HEK293 (cell line): ENCODE data around the gene SLC1A2.

Source experiments
- CTCF ChIA-PET: fragments of 350-600 bp; formaldehyde crosslinking; extraction: SDS; loops from one replicate; lab custom pipeline; 2021; ENCODE audit warnings: antibody characterized with exemption; lab: Yijun Ruan, JAX
- POLR2A ChIA-PET: fragments of 300-600 bp; formaldehyde crosslinking; extraction: SDS; loops from one replicate; lab custom pipeline; 2020; ENCODE audit warnings: antibody characterized with exemption, inconsistent platforms; lab: Yijun Ruan, JAX
- H3K27ac ChIP-seq: fragments of 200-500 bp; sonication (Bioruptor generic); 2 replicates; pipeline ENCODE4 v1.5.1; 2014; ENCODE audit warnings: low read depth, low read length, control low read depth, inconsistent platforms; ENCODE audit errors: extremely low read depth
- H3K36me3 ChIP-seq, 2 experiments: fragments of 200-500 bp in 1 of 2; sonication (Bioruptor generic) in 1 of 2; 1 replicate in 1 of 2; 2 replicates in 1 of 2; pipeline ENCODE4 v1.5.1; 2014 to 2017; ENCODE audit warnings: inconsistent platforms in 2 of 2, low read length in 2 of 2; ENCODE audit not compliant: control insufficient read depth in 2 of 2, insufficient read depth in 1 of 2
- H3K4me1 ChIP-seq: fragments of 200-500 bp; sonication (Bioruptor generic); 2 replicates; pipeline ENCODE4 v1.5.1; 2014; ENCODE audit warnings: mild to moderate bottlenecking, low read length, inconsistent platforms; ENCODE audit not compliant: control insufficient read depth, insufficient read depth
- H3K4me3 ChIP-seq: 2 replicates; pipeline ENCODE4 v1.5.1; 2011; ENCODE audit warnings: low read depth, mild to moderate bottlenecking, control low read depth, low read length, moderate library complexity
- H3K9me3 ChIP-seq: fragments of 200-500 bp; sonication (Bioruptor generic); 2 replicates; pipeline ENCODE4 v1.5.1; 2014; ENCODE audit warnings: low read depth, low read length, inconsistent platforms; ENCODE audit not compliant: control insufficient read depth, insufficient read depth
- BCL11A ChIP-seq: fragments of 450-650 bp; formaldehyde crosslinking; IDR thresholded peaks from 2 replicates; pipeline ENCODE4 v1.5.1; 2016; ENCODE audit warnings: low read depth, missing biosample characterization, missing genetic modification characterization
- BCL11B ChIP-seq: fragments of 450-650 bp; formaldehyde crosslinking; IDR thresholded peaks from 2 replicates; pipeline ENCODE4 v1.5.1; 2016; ENCODE audit warnings: low read depth, missing biosample characterization, missing genetic modification characterization
- HOXD13 ChIP-seq: sonication (generic); formaldehyde crosslinking; IDR thresholded peaks from 2 replicates; pipeline ENCODE4 v1.8.0; 2022; ENCODE audit warnings: missing genetic modification reagents, borderline replicate concordance
- KLF8 ChIP-seq: fragments of 450-650 bp; formaldehyde crosslinking; IDR thresholded peaks from 2 replicates; pipeline ENCODE4 v1.5.1; 2016; ENCODE audit warnings: missing biosample characterization, missing genetic modification characterization
- MEIS1 ChIP-seq: sonication (generic); formaldehyde crosslinking; IDR thresholded peaks from 2 replicates; pipeline ENCODE4 v1.8.1; 2022; ENCODE audit warnings: missing genetic modification reagents, mild to moderate bottlenecking, borderline replicate concordance
- OSR2 ChIP-seq: fragments of 450-650 bp; formaldehyde crosslinking; IDR thresholded peaks from 2 replicates; pipeline ENCODE4 v1.5.1; 2016; ENCODE audit warnings: missing biosample characterization, missing genetic modification characterization
- PBX3 ChIP-seq: sonication (generic); formaldehyde crosslinking; IDR thresholded peaks from 2 replicates; pipeline ENCODE4 v1.8.1; 2022; ENCODE audit warnings: mild to moderate bottlenecking, moderate library complexity, missing genetic modification reagents
- RBAK ChIP-seq: fragments of 450-650 bp; formaldehyde crosslinking; IDR thresholded peaks from 2 replicates; pipeline ENCODE4 v1.5.1; 2016; ENCODE audit warnings: missing biosample characterization, missing genetic modification characterization
- ZBTB48 ChIP-seq: fragments of 450-650 bp; formaldehyde crosslinking; IDR thresholded peaks from 2 replicates; pipeline ENCODE4 v1.5.1; 2016; ENCODE audit warnings: missing biosample characterization, missing genetic modification characterization
- ZBTB7A ChIP-seq: fragments of 450-650 bp; formaldehyde crosslinking; IDR thresholded peaks from 2 replicates; pipeline ENCODE4 v1.5.1; 2016; ENCODE audit warnings: low read depth, missing biosample characterization, missing genetic modification characterization
- ZNF132 ChIP-seq: fragments of 450-650 bp; formaldehyde crosslinking; IDR thresholded peaks from 2 replicates; pipeline ENCODE4 v1.5.1; 2017; ENCODE audit warnings: missing biosample characterization, missing genetic modification characterization, borderline replicate concordance
- ZNF138 ChIP-seq: fragments of 450-650 bp; formaldehyde crosslinking; IDR thresholded peaks from 2 replicates; pipeline ENCODE4 v1.5.1; 2016; ENCODE audit warnings: missing biosample characterization, missing genetic modification characterization, borderline replicate concordance
- ZNF184 ChIP-seq: fragments of 450-650 bp; IDR thresholded peaks from 2 replicates; pipeline ENCODE4 v1.5.1; 2018; ENCODE audit warnings: missing biosample characterization, mild to moderate bottlenecking, missing genetic modification characterization
- ZNF202 ChIP-seq: fragments of 450-650 bp; formaldehyde crosslinking; IDR thresholded peaks from 2 replicates; pipeline ENCODE4 v1.5.1; 2016; ENCODE audit warnings: missing biosample characterization, missing genetic modification characterization, borderline replicate concordance
- ZNF239 ChIP-seq: fragments of 450-650 bp; formaldehyde crosslinking; IDR thresholded peaks from 2 replicates; pipeline ENCODE4 v1.5.1; 2016; ENCODE audit warnings: missing biosample characterization, missing genetic modification characterization
- ZNF394 ChIP-seq: fragments of 450-650 bp; formaldehyde crosslinking; IDR thresholded peaks from 2 replicates; pipeline ENCODE4 v1.5.1; 2016; ENCODE audit warnings: missing biosample characterization, missing genetic modification characterization, mild to moderate bottlenecking, moderate library complexity, borderline replicate concordance
- ZNF404 ChIP-seq: fragments of 450-650 bp; formaldehyde crosslinking; IDR thresholded peaks from 2 replicates; pipeline ENCODE4 v1.5.1; 2017; ENCODE audit warnings: missing biosample characterization, missing genetic modification characterization
- ZNF473 ChIP-seq: fragments of 450-650 bp; formaldehyde crosslinking; IDR thresholded peaks from 2 replicates; pipeline ENCODE4 v1.5.1; 2017; ENCODE audit warnings: missing biosample characterization, missing genetic modification characterization
- ZNF48 ChIP-seq: fragments of 450-650 bp; formaldehyde crosslinking; IDR thresholded peaks from 2 replicates; pipeline ENCODE4 v1.5.1; 2016; ENCODE audit warnings: missing biosample characterization, missing genetic modification characterization
- ZNF544 ChIP-seq: fragments of 450-650 bp; formaldehyde crosslinking; IDR thresholded peaks from 2 replicates; pipeline ENCODE4 v1.5.0; 2017; ENCODE audit warnings: missing biosample characterization, missing genetic modification characterization
- ZNF555 ChIP-seq: fragments of 450-650 bp; formaldehyde crosslinking; conservative IDR thresholded peaks from 2 replicates; pipeline ENCODE4 v1.5.1; 2017; ENCODE audit warnings: missing biosample characterization, mild to moderate bottlenecking, missing genetic modification characterization, inconsistent platforms
- ZNF558 ChIP-seq: fragments of 450-650 bp; formaldehyde crosslinking; IDR thresholded peaks from 2 replicates; pipeline ENCODE4 v1.5.1; 2016; ENCODE audit warnings: missing biosample characterization, missing genetic modification characterization
- ZNF585B ChIP-seq: fragments of 450-650 bp; formaldehyde crosslinking; IDR thresholded peaks from 2 replicates; pipeline ENCODE4 v1.5.1; 2016; ENCODE audit warnings: missing biosample characterization, missing genetic modification characterization
- ZNF610 ChIP-seq: fragments of 450-650 bp; formaldehyde crosslinking; IDR thresholded peaks from 2 replicates; pipeline ENCODE4 v1.5.1; 2016; ENCODE audit warnings: missing biosample characterization, missing genetic modification characterization, borderline replicate concordance
- ZNF621 ChIP-seq: fragments of 450-650 bp; formaldehyde crosslinking; IDR thresholded peaks from 2 replicates; pipeline ENCODE4 v1.5.1; 2017; ENCODE audit warnings: missing biosample characterization, missing genetic modification characterization
- ZNF747 ChIP-seq: fragments of 450-650 bp; formaldehyde crosslinking; IDR thresholded peaks from 2 replicates; pipeline ENCODE4 v1.5.1; 2016; ENCODE audit warnings: missing biosample characterization, missing genetic modification characterization
- ZSCAN18 ChIP-seq: fragments of 450-650 bp; formaldehyde crosslinking; IDR thresholded peaks from 2 replicates; pipeline ENCODE4 v1.5.1; 2016; ENCODE audit warnings: missing biosample characterization, missing genetic modification characterization
- TF ChIP-seq, protein P1 (sequence below): fragments of 450-650 bp; formaldehyde crosslinking; IDR thresholded peaks from 2 replicates; pipeline ENCODE4 v1.5.1; 2017; ENCODE audit warnings: missing biosample characterization, missing genetic modification characterization
- TF ChIP-seq, protein P2 (sequence below): fragments of 450-650 bp; IDR thresholded peaks from 2 replicates; pipeline ENCODE4 v1.5.1; 2018; ENCODE audit warnings: missing biosample characterization, missing genetic modification characterization

SLC1A2 gene

DNA sequence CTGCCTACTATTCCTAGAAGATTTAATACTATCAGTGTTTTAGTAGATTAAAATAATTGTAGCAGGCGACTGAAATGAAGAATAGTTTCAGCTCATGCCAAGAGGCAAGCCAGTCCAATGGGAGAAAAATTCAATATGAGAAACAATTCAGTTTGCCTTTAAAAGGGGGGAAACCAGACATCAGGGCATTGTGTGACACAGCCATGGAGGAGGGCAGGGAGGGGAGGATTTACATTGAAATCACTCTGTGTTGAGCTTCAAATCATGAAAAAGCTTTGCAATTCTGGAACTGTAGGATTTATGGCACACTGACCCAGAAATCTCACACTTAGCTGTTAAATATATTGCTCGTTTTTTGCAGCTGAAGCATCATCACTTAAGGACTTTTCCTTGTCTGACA lies 4.6 kb downstream of the SLC1A2 start:
- H3K27ac ChIP-seq = no peak overlapping the region
- no peak overlapping the region for H3K4me3 ChIP-seq
- TF ChIP-seq ZNF202 (tag by site-specific recombination) = no peak
- no peak for TF ChIP-seq ZNF610 (tag by site-specific recombination)
- no peak for TF ChIP-seq ZNF544 (tag by site-specific recombination)
- no peak for TF ChIP-seq KLF8
- TF ChIP-seq ZNF132 (tag by site-specific recombination) = no peak
- TF ChIP-seq OSR2 (tag by site-specific recombination) = no peak
- TF ChIP-seq ZNF184 (tag by site-specific recombination) = no peak
- TF ChIP-seq ZNF48 = no peak
- TF ChIP-seq BCL11A (tag by site-specific recombination) = no peak
- no peaks in the 10 kb centered on the region for H3K9me3 ChIP-seq
- H3K36me3 ChIP-seq = no peaks in the 10 kb centered on the region
- CTCF ChIA-PET = interaction anchor here (0.8 kb wide), 1 partner anchor 373 kb away, joined by 3 read pairs; no protein-coding TSS in a partner anchor
- no peaks in the 10 kb centered on the region for H3K4me1 ChIP-seq
- POLR2A ChIA-PET = no interaction called here

GRCh38 chr11:35414311-35414710 lies 5.0 kb downstream of the SLC1A2 start:
- Histone ChIP-seq H3K9me3 (no peaks in the 10 kb centered on the region), H3K4me3 (no peak overlapping the region), H3K36me3 (no peaks in the 10 kb centered on the region), H3K4me1 (no peaks in the 10 kb centered on the region)
- TF ChIP-seq ZNF558 (tag by site-specific recombination) = no peak
- no peak for TF ChIP-seq ZNF394 (tag by site-specific recombination)
- TF ChIP-seq ZNF138 (tag by site-specific recombination) = no peak
- TF ChIP-seq ZNF555 (tag by site-specific recombination) = no peak
- TF ChIP-seq ZNF404 (tag by site-specific recombination) = no peak
- no peak for TF ChIP-seq ZNF621 (tag by site-specific recombination)
- TF ChIP-seq ZBTB7A (tag by site-specific recombination) = no peak
- TF ChIP-seq ZNF473 (tag by site-specific recombination) = no peak
- TF ChIP-seq ZNF239 (tag by site-specific recombination) = no peak
- TF ChIP-seq HOXD13 (CRISPR knock-in tag) = no peak
- no peak for TF ChIP-seq ZNF585B (tag by site-specific recombination)
- TF ChIP-seq, protein P1, sequence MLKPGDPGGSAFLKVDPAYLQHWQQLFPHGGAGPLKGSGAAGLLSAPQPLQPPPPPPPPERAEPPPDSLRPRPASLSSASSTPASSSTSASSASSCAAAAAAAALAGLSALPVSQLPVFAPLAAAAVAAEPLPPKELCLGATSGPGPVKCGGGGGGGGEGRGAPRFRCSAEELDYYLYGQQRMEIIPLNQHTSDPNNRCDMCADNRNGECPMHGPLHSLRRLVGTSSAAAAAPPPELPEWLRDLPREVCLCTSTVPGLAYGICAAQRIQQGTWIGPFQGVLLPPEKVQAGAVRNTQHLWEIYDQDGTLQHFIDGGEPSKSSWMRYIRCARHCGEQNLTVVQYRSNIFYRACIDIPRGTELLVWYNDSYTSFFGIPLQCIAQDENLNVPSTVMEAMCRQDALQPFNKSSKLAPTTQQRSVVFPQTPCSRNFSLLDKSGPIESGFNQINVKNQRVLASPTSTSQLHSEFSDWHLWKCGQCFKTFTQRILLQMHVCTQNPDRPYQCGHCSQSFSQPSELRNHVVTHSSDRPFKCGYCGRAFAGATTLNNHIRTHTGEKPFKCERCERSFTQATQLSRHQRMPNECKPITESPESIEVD = no peak
- TF ChIP-seq RBAK (tag by site-specific recombination) = no peak
- no peak for TF ChIP-seq MEIS1 (CRISPR knock-in tag)
- TF ChIP-seq, all 188 proteins: peak for 0
- POLR2A ChIA-PET = no interaction called here
- CTCF ChIA-PET = interaction anchor here (0.8 kb wide), 1 partner anchor 373 kb away, joined by 3 read pairs; no protein-coding TSS in a partner anchor
- H3K27ac ChIP-seq = no peak overlapping the region

- no peaks in the 10 kb centered on the region for H3K36me3 ChIP-seq
- ChIA-PET POLR2A (no interaction called here), CTCF (interaction anchor here (0.6 to 1.9 kb wide), 3 partner anchors 10 to 863 kb away, joined by 3 to 13 read pairs (median 9); no protein-coding TSS in a partner anchor)
- TF ChIP-seq, protein P2, sequence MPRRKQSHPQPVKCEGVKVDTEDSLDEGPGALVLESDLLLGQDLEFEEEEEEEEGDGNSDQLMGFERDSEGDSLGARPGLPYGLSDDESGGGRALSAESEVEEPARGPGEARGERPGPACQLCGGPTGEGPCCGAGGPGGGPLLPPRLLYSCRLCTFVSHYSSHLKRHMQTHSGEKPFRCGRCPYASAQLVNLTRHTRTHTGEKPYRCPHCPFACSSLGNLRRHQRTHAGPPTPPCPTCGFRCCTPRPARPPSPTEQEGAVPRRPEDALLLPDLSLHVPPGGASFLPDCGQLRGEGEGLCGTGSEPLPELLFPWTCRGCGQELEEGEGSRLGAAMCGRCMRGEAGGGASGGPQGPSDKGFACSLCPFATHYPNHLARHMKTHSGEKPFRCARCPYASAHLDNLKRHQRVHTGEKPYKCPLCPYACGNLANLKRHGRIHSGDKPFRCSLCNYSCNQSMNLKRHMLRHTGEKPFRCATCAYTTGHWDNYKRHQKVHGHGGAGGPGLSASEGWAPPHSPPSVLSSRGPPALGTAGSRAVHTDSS = no peak
- TF ChIP-seq ZNF747 (no peak), BCL11B (tag by site-specific recombination) (no peak), ZNF621 (tag by site-specific recombination) (no peak), ZBTB48 (tag by site-specific recombination) (no peak), ZNF138 (tag by site-specific recombination) (no peak), ZSCAN18 (tag by site-specific recombination) (no peak), PBX3 (no peak)
- H3K4me1 ChIP-seq = no peaks in the 10 kb centered on the region
- H3K4me3 ChIP-seq = no peak overlapping the region
- H3K9me3 ChIP-seq = no peaks in the 10 kb centered on the region
- no peak overlapping the region for H3K27ac ChIP-seq
These were observed 5.8 kb downstream of the SLC1A2 start for GRCh38 chr11:35413598-35413997.
